Testis (tissue), 2 donors: Measurements from ENCODE around the gene FAM236C.
"Not testable (repeated sequence)": the region's sequence is repeated elsewhere in the genome, so short reads cannot be mapped to it uniquely, and the experiment has no call there.

Experiments used
- CTCF ChIP-seq, 3 experiments: fragments of 450-650 bp in 2 of 3; fragments of 200-600 bp in 1 of 3; sonication (generic) in 1 of 3; IDR thresholded peaks; one replicate each; pipeline ENCODE4 v1.5.1; 2016 to 2019; ENCODE audit warnings: antibody characterized with exemption in 3 of 3, mild to moderate bottlenecking in 2 of 3, moderate library complexity in 1 of 3
- POLR2A ChIP-seq: fragments of 450-650 bp; IDR thresholded peaks from one replicate; pipeline ENCODE4 v1.6.1; 2017; ENCODE audit warnings: antibody characterized with exemption, mild to moderate bottlenecking, moderate library complexity

- not testable (repeated sequence) for TF ChIP-seq CTCF (IDR thresholded peaks at IDR 0.05); POLR2A
Observed at GRCh38 chrX:72889740-72890139, 22.7 kb upstream of the FAM236C start.
